Measurements from ENCODE around the gene NEK2.
"Not testable (repeated sequence)": the region's sequence is repeated elsewhere in the genome, so short reads cannot be mapped to it uniquely, and the experiment has no call there.

The NEK2 gene

GRCh38 chr1:211675230-211676105 lies at the start of gene NEK2:
Gene NEK2 (minus strand): TSS chr1:211675621. CDS start chr1:211675479, 142 bp downstream.
- DNase-seq: peak; percentile 97
- in situ Hi-C loops (cut with MboI; ENCODE audit: low pct_unique_long_range_greater_than_20kb, low sequenced_read_pairs): loop anchor here (25.0 kb wide), 2 partner anchors 362 to 687 kb away; partner anchors contain the start of genes DTL and INTS7

GRCh38 chr1:211724687-211725196 lies 49.3 kb upstream of the NEK2 start:
- no peak for DNase-seq

GRCh38 chr1:211723273-211723672 lies 47.9 kb upstream of the NEK2 start:
- in situ Hi-C loops (cut with MboI; ENCODE audit: low pct_unique_long_range_greater_than_20kb, low sequenced_read_pairs): no loop called here
- no peak for DNase-seq

More at GRCh38 chr1:211724687-211725196, 49.3 kb upstream of the NEK2 start:
- in situ Hi-C loops (cut with MboI; ENCODE audit: low pct_unique_long_range_greater_than_20kb, low sequenced_read_pairs): no loop called here

GRCh38 chr1:211722277-211723175 lies 47.1 kb upstream of the NEK2 start:
- no peak for DNase-seq
- in situ Hi-C loops (cut with MboI; ENCODE audit: low pct_unique_long_range_greater_than_20kb, low sequenced_read_pairs): no loop called here

GRCh38 chr1:211716555-211716954 lies 41.1 kb upstream of the NEK2 start:
- DNase-seq; in situ Hi-C loops (cut with MboI; ENCODE audit: low pct_unique_long_range_greater_than_20kb, low sequenced_read_pairs): not testable (repeated sequence)

- in situ Hi-C loops (cut with MboI; ENCODE audit: low pct_unique_long_range_greater_than_20kb, low sequenced_read_pairs): no loop called here
- no peak for DNase-seq
Measured at GRCh38 chr1:211715971-211716370, 40.5 kb upstream of the NEK2 start.

GRCh38 chr1:211714154-211714553 lies 38.7 kb upstream of the NEK2 start:
- in situ Hi-C loops (cut with MboI; ENCODE audit: low pct_unique_long_range_greater_than_20kb, low sequenced_read_pairs): no loop called here
- DNase-seq: peak; percentile 52

GRCh38 chr1:211713231-211713630 lies 37.8 kb upstream of the NEK2 start:
- in situ Hi-C loops (cut with MboI; ENCODE audit: low pct_unique_long_range_greater_than_20kb, low sequenced_read_pairs): no loop called here
- no peak for DNase-seq

- in situ Hi-C loops (cut with MboI; ENCODE audit: low pct_unique_long_range_greater_than_20kb, low sequenced_read_pairs): no loop called here
- DNase-seq: no peak
Measured at GRCh38 chr1:211711315-211711705, 35.9 kb upstream of the NEK2 start.

- in situ Hi-C loops (cut with MboI; ENCODE audit: low pct_unique_long_range_greater_than_20kb, low sequenced_read_pairs): no loop called here
- DNase-seq: peak; percentile 20
Measured at GRCh38 chr1:211710566-211711314, 35.3 kb upstream of the NEK2 start.

GRCh38 chr1:211708926-211709325 lies 33.5 kb upstream of the NEK2 start:
- in situ Hi-C loops (cut with MboI; ENCODE audit: low pct_unique_long_range_greater_than_20kb, low sequenced_read_pairs): no loop called here
- no peak for DNase-seq

GRCh38 chr1:211708006-211708405 lies 32.6 kb upstream of the NEK2 start:
- in situ Hi-C loops (cut with MboI; ENCODE audit: low pct_unique_long_range_greater_than_20kb, low sequenced_read_pairs): no loop called here
- DNase-seq: no peak

- in situ Hi-C loops (cut with MboI; ENCODE audit: low pct_unique_long_range_greater_than_20kb, low sequenced_read_pairs): no loop called here
- DNase-seq: no peak
Measured at GRCh38 chr1:211705467-211706091, 30.2 kb upstream of the NEK2 start.

- in situ Hi-C loops (cut with MboI; ENCODE audit: low pct_unique_long_range_greater_than_20kb, low sequenced_read_pairs): no loop called here
- DNase-seq: no peak
Measured at GRCh38 chr1:211704543-211704942, 29.1 kb upstream of the NEK2 start.

GRCh38 chr1:211703812-211704537 lies 28.6 kb upstream of the NEK2 start:
- in situ Hi-C loops (cut with MboI; ENCODE audit: low pct_unique_long_range_greater_than_20kb, low sequenced_read_pairs): no loop called here
- DNase-seq: no peak

GRCh38 chr1:211701733-211702132 lies 26.3 kb upstream of the NEK2 start:
- DNase-seq: no peak
- in situ Hi-C loops (cut with MboI; ENCODE audit: low pct_unique_long_range_greater_than_20kb, low sequenced_read_pairs): no loop called here

- DNase-seq: no peak
- in situ Hi-C loops (cut with MboI; ENCODE audit: low pct_unique_long_range_greater_than_20kb, low sequenced_read_pairs): loop anchor here (25.0 kb wide), 2 partner anchors 338 to 663 kb away; partner anchors contain the start of genes DTL and INTS7
Measured at GRCh38 chr1:211699059-211699458, 23.6 kb upstream of the NEK2 start.

All from KBM-7 (cell line).